ENCODE results near the gene ANO6. TPM values are rescaled to one million over a fixed set of nuclear protein-coding genes. Genes with fewer than 3 reads are reported as not detected.
"Not testable (repeated sequence)": the region's sequence is repeated elsewhere in the genome, so short reads cannot be mapped to it uniquely, and the experiment has no call there.

Gene ANO6
- total RNA-seq, 1 donor from 2014 or later, result 66.5 TPM

DNA sequence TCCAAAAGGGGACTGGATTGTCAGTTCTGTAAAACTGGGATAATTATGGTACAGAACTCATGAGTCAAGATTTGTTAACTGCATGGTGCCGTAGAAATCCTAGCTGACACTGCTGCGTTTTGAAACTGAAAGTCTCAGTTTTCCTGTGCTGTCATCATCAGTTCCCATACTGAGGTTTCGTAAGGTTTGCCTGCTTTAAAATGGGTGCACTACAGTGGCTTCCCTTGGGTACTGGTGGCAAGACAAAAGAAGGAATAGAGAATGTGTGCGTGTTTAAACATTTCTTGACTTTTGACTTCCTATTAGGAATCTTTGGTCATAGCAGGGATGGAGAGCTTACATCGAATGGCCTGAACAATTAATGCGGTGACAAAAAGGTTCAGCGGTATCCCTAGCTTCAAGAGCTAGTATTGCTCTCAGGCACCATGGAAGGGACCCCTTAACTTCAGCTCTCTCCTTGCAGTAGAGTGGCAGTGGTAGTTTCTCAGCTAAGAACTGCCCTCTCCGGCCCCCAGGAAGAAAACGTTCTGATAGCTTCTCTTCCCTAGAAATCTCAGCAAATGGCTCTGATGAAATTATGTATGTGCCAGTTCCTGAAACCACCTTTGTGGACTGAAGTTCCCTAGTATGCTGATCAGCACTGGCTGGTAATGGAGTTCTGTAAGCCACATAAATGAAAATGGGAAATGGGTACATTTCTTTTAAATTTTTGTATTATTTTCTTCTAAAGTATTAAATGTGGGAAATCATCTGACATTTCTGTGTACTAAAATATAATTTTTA lies 28.9 kb downstream of the ANO6 start:
- DNase-seq, result no peak

DNA sequence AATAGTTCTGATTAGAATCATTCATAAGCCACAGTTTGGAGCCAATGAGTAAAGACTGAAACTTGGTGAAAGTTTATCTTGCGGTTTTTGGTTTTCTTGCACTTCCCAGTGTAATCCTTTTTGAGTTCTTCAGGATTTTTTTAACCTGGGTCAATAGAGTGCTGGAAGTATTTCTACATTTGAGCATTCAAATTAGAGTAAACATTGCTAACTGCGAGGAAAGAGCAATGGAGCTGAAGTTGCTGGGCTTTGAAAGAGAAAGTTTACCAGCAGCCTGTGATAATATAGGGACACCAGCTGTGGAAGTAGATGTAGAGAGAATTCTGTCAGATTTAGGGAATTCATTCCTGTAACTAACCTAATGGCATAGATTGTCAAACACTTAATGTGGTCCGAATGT lies 30.3 kb downstream of the ANO6 start:
- DNase-seq, result no peak

DNA sequence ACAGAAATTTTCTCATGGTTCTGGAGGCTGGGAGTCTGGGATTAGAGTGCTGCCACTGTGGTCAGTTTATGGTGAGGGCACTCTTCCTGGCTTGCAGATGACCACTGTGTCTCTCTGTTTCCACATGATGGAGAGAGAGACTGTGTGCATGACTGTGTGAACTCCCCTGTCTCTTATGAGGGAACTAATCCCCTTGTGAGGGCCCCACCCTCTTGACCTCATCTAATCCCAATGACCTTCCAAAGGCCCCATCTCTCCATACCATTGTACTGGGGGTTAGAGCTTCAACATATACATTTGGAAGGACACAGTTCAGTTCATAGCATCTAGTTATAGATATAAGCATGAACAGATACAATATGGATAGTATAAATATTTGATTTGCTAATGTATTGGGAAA lies 31.7 kb downstream of the ANO6 start:
- no peak for DNase-seq

DNA sequence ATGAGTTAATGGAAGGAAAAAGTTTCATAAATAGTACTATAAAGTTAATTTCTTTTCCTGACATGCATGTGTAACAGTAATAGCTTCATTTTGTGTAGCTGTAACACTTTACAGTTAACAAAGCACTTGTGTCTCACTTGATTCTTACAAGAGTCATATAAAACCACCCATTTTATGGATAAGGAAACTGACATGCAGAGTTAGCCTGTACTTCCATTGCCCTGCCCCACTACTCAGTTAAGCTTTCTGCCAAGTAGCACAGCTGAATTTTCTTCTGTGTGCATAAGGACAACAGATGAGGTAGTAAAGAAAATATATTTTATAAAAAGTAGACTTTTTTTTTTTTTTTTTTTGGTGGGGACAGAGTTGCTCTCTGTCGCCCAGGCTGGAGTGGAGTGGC lies 32.2 kb downstream of the ANO6 start:
- no peak for DNase-seq

- DNase-seq, result no peak
Observed at GRCh38 chr12:45254254-45254653, 38.4 kb downstream of the ANO6 start.

- DNase-seq, result no peak
Observed at GRCh38 chr12:45256721-45257120, 40.8 kb downstream of the ANO6 start.

GRCh38 chr12:45257185-45257930 lies 41.5 kb downstream of the ANO6 start:
- no peak for DNase-seq

DNA sequence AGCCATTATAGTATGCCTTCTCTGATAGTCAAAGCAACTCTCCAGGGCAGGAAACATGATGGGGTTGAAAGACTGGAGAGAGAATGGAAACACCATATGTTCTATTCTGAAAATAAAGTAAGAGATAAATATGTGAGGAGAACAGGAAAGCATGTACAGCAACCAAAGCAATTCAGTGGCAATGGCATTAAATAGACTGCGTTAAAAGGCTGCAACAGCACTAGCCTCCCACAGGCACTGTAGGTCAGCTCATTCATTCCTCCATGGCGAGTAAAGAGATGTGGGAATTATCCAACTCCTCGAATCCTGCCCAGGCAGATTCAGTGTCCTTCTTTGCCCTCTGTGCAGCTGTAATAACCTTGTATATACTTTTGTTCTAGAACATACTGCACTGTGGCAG lies 43.8 kb downstream of the ANO6 start:
- DNase-seq, result no peak

GRCh38 chr12:45260104-45260815 lies 44.4 kb downstream of the ANO6 start:
- peak; percentile 65 for DNase-seq

GRCh38 chr12:45260854-45261253 lies 45.0 kb downstream of the ANO6 start:
- DNase-seq, result no peak

DNA sequence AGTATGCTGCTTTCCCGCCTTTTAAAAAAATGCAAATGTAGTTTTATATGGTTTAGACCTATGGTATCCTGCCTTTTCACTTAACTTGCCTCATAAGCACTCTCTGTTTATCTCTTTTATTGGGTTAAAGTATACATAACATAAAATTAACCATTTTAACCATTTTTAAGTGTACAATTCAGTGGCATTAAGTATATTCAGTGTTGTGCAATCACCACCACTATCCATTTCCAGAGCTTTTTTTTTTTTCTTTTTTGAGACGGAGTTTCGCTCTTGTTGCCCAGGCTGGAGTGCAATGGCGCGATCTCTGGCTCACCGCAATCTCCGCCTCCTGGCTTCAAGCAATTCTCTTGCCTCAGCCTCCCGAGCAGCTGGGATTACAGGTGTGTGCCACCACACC lies 46.3 kb downstream of the ANO6 start:
- DNase-seq, result not testable (repeated sequence)

GRCh38 chr12:45263587-45263986 lies 47.7 kb downstream of the ANO6 start:
- DNase-seq, result no peak

DNA sequence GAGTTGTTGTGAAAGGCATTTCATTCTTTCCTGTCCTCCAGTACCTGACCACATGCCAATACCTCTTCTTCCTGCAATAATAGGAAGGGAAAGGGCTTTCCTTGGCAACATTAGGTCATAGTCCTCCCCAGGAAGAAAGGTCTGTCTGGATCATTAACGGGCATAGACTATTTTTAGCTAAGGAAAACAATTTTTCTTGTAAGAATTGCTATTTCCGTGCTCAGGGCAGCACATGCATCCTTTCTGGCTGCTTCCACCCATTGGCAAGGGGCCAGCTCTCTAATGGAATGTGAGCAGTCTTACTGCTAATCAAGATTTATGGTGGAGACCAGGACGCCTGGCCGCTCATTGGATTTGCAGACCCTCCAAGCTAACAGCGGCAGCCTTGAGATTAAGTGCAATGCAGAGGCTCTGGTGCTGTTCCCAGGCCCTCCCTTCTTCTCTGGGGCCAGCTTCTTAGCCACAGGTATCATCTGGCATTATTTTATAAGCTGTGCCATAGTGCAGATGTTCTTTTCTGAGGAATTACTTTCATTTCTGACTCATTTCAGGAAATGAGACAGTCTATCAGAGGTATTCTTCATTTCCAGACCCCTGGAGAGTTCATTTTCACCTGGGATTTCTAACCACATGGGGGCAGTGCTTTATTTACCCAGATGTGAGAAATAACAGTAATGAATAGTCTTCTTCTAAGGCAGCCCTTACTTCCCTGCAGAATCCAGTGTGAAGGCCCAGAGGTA lies 52.9 kb downstream of the ANO6 start:
- peak; percentile 99 for DNase-seq

- DNase-seq, result no peak
Observed at GRCh38 chr12:45269412-45269751, 53.5 kb downstream of the ANO6 start.

DNA sequence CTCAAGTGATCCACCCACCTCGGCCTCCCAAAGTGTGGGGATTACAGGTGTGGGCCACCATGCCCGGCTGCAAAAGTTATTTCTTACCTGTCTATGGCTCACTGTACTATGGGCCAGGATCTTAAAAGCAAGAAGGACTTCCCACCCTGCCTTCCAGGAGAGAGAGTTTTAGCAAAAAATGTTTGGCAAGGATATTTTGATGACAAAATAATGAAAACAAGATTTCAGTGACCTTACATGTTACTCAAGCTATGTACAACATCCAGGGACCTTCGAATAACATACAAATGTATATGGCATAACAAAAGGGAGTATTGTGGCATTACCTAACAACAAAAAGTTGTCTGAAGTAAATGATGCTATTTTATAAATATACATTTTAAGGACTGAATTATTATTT lies 55.1 kb downstream of the ANO6 start:
- DNase-seq, result no peak

GRCh38 chr12:45273717-45274271 lies 57.9 kb downstream of the ANO6 start:
- DNase-seq, result peak; percentile 96

GRCh38 chr12:45276154-45276755 lies 60.4 kb downstream of the ANO6 start:
- no peak for DNase-seq

DNA sequence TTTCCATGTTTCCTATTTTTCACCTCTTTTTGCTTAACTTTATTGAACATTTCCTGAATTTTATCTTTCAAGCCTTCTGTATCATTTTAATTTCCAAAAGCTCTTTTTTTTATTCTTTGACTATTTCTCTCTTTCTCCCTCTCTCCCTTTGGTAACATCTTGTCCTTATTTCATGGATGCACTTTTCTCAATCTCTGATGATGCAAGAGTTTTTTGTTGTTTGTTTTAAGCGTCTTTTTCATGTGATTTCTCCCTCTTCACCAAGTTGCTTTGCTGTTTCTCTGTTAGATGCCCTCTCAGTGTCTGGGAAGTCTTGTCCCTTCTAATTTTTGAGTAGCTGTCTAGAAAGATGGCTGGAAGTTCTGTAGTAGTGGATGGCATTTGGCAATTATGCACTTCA lies 62.6 kb downstream of the ANO6 start:
- no peak for DNase-seq

GRCh38 chr12:45279931-45280830 lies 64.3 kb downstream of the ANO6 start:
- DNase-seq, result no peak

GRCh38 chr12:45281994-45282393 lies 66.1 kb downstream of the ANO6 start:
- DNase-seq, result no peak

DNA sequence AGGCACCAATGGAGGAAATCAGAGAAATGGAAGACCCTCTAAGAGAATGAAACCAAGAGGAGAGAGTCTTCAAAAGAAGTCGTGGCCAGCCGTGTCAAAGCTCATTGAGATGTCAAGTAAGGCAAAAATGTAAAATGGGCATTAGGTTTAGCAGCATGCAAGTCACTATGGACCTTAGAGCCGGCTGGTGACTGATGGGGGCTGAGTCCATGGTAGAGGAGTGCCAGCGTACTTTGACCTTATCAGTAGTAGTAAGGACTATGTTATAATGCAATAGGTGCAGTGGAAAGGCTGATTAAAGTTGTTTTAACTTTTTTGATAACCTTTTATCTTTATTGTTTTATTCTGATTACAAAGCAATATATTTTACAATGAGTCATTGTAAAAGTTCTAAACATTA lies 66.5 kb downstream of the ANO6 start:
- no peak for DNase-seq
